GM20000 (cell line): ENCODE results near the gene PTPRN2.

ENCODE experiments used
- DNase-seq: peaks from one replicate; pipeline ENCODE4 v3.0.0; 2012; ENCODE audit warnings: low spot score
- CTCF ChIP-seq: IDR thresholded peaks from 2 replicates; pipeline ENCODE4 v1.5.1; 2012; ENCODE audit warnings: mild to moderate bottlenecking, control low read depth; ENCODE audit errors: extremely low read depth, missing control alignments

The PTPRN2 gene

GRCh38 chr7:158560386-158560785 is 27.2 kb downstream of the PTPRN2 start:
- DNase-seq: no peak
- no peak for TF ChIP-seq CTCF

- no peak for DNase-seq
- TF ChIP-seq CTCF: no peak
These were observed 28.3 kb downstream of the PTPRN2 start for GRCh38 chr7:158559356-158559755.

- no peak for DNase-seq
- TF ChIP-seq CTCF: no peak
These were observed 28.8 kb downstream of the PTPRN2 start for GRCh38 chr7:158558816-158559215.

- no peak for DNase-seq
- TF ChIP-seq CTCF: no peak
These were observed 30.2 kb downstream of the PTPRN2 start for GRCh38 chr7:158557441-158557755.

- no peak for TF ChIP-seq CTCF
- no peak for DNase-seq
These were observed 30.7 kb downstream of the PTPRN2 start for GRCh38 chr7:158556721-158557440.

- no peak for TF ChIP-seq CTCF
- DNase-seq: no peak
These were observed 32.5 kb downstream of the PTPRN2 start for GRCh38 chr7:158555034-158555520.

GRCh38 chr7:158550886-158551452 is 36.7 kb downstream of the PTPRN2 start:
- no peak for DNase-seq
- no peak for TF ChIP-seq CTCF
